Posterior vena cava (tissue), 2 donors: Measurements from ENCODE around the gene DYNC2LI1. TPM values are rescaled to one million over a fixed set of nuclear protein-coding genes. Genes with fewer than 3 reads are reported as not detected.

ENCODE experiments used
- DNase-seq: peaks from one replicate; pipeline ENCODE4 v3.0.0-alpha.2; 2020; ENCODE audit warnings: low spot score
- intact Hi-C, 2 donors: fragments of 100-400 bp; cut with DNase I; formaldehyde crosslinking; loops; one replicate each; pipeline versions ENCODE4 v1.14.1 to v1.14.2; 2022 to 2023
- total RNA-seq, 2 donors: library from RNA; stranded (reverse); fragmentation: NEBNext Ultra II Directional; extraction: Animal tissue kit (Norgen Biotek cat#: 25700); gene quantifications; one replicate each; pipeline ENCODE4 v1.2.1, GENCODE V29; 2021
- donor health status: DM: yes; HTN: yes; CAD: no.
- donor health status: DM: yes; HTN: yes; CAD: no.

The DYNC2LI1 gene
- total RNA-seq, 2 donors from 2014 or later, result 9.2 to 18.3 TPM

DNA sequence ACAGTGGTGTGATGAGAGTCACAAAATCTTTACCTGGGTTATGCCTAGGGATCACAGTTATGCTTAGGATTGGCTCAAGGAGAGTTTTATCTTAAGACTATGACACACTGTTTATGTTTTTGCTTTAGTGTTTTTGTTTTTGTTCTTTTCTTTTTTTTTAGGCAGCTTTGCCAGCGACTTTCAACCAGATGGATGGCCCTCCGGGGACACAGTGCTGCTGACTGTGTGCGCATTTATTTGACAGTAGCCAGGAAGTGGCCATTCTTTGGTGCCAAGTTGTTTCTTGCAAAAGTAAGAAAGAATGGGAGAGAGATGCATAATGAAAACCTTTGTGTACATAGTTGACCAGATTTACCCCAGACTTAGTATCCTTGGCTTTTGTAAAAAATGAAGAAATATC is 15.1 kb upstream of the DYNC2LI1 start:
- DNase-seq, result peak; percentile 77
- intact Hi-C loops, result loop anchor here in 1 of 2 donors (2.0 kb wide), 1 partner anchor 70 kb away; no protein-coding TSS in a partner anchor

GRCh38 chr2:43759195-43759594 is 14.6 kb upstream of the DYNC2LI1 start:
- no peak for DNase-seq
- intact Hi-C loops, result loop anchor here in 1 of 2 donors (2.0 kb wide), 1 partner anchor 70 kb away; no protein-coding TSS in a partner anchor

- intact Hi-C loops, result no loop called here
Observed at GRCh38 chr2:43762286-43762685, 11.6 kb upstream of the DYNC2LI1 start.

DNA sequence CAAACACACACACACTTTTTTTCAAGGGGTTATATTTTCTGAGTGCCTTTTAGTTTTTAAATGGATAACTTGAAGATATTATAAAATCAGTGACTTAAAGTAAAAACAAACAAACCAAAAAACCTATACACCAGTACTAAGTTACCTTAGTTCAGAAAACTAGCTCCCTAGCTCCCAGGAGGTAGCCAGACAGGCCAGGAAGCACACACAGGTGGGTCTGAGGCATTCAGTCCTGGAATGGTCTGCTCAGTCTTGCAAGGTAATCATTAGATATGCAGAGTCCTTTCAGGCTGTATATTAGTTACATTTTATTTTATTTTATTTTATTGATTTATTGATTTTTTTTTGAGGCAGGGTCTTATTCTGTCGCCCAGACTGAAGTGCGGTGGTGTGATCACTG is 10.7 kb upstream of the DYNC2LI1 start:
- intact Hi-C loops, result no loop called here
- no peak for DNase-seq

More at GRCh38 chr2:43762286-43762685, 11.6 kb upstream of the DYNC2LI1 start:
- no peak for DNase-seq

DNA sequence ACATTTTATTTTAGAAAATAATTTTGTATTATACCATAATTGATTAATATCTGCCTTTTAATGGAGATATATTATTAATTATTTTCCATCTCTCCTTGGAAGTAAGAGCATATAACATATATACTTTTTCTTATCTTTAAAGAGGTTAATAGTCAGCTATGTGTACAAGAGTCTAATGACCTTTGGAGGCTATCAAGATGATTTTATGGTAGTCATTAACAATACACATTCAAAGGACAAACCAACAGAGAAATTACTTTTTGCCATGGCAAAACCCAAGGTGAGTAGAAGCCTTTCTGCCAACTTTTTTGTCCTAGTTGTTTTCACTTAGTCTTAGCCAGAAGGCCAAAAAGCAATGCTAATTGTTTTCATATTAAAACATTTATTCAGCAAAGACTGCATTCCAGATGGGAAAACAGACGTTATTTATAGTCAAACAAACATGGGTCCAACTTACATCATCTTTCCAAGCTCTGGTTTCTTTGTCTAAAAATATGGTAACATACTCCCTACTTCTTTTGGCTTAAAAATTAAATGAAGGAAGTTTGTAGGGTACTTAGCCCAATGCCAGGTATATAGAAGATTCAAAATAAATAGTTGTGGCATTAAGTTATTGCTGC is 9.6 kb upstream of the DYNC2LI1 start:
- DNase-seq, result no peak
- intact Hi-C loops, result no loop called here

DNA sequence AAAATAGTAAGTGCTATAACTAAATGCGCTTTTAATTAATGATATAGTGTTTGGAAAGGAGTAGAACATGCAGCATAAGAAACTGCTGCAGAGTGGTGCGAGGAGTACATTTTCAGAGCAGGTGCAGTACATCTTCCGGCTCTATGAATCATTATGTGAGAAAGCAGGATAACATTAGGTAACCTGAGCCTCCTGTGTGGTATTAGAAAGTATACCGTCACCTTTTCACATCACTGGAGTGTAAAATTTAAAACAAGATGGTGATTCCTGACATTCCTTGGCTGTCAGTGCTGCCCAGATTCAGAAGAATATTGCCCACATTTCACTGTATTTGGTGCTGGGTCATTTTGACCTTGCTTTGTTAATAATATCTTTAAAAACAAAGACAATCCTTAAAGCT is 7.8 kb upstream of the DYNC2LI1 start:
- intact Hi-C loops, result no loop called here
- no peak for DNase-seq

- no peak for DNase-seq
- intact Hi-C loops, result no loop called here
Observed at GRCh38 chr2:43774617-43775016, 778 bp downstream of the DYNC2LI1 start.

DNA sequence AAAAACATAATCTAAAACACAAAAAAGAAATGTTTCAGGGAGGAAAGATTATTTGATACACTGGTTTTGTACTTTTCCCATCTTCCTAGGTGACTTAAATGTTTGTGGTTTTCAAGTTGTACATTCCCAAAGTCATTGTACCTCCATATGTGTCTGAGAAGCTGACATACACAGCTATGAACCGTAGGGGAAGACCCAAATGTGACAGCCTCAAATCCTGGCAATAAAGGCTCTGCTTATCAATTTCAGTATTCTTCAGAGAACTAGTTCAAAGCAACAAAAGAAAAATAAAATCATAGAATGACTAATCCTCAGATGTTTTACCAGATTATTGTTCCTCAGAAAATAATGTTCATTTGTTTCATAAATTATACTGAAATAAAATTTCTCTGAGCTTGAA is 2.5 kb downstream of the DYNC2LI1 start:
- intact Hi-C loops, result no loop called here
- no peak for DNase-seq

- intact Hi-C loops, result no loop called here
- no peak for DNase-seq
Observed at GRCh38 chr2:43777306-43777926, 3.6 kb downstream of the DYNC2LI1 start.

DNA sequence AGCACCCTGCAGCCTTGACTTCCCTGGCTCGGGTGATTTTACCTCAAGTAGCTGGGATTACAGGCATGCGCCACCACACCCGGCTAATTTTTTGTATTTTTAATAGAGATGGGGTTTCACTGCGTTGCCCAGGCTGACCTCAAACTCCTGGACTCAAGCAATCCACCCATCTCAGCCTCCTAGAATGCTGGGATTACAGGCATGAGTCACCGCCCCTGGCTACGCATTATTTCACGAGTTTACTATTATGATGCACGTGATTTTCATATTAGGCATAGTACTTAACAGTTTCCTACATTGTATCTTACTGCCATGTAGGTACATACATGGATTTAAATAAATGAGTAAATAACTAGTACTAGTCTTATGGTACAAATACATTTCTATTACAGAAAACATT is 4.4 kb downstream of the DYNC2LI1 start:
- intact Hi-C loops, result no loop called here
- DNase-seq, result no peak

- intact Hi-C loops, result no loop called here
- DNase-seq, result no peak
Observed at GRCh38 chr2:43787895-43788294, 14.1 kb downstream of the DYNC2LI1 start.

- DNase-seq, result no peak
- intact Hi-C loops, result no loop called here
Observed at GRCh38 chr2:43788646-43789045, 14.8 kb downstream of the DYNC2LI1 start.

DNA sequence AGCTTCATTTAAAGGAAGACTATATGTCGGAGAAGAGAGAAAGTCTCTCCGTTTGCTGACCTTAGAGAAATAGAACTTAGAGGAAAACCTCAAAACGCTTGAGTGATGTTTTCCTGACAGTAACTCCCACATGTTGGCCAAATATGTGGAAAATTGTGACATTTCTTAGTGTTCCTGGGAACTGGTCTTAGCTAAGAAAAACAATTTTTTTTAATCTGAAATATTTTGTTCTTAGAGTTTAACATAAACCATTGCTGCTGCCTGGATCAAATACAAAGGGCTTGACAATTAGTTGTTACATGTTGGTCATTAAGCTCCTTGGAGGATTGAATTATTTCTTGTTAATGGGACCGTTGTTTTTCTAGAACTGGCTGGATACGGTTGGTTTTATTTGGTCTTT is 16.3 kb downstream of the DYNC2LI1 start:
- intact Hi-C loops, result no loop called here
- no peak for DNase-seq

- intact Hi-C loops, result no loop called here
- DNase-seq, result no peak
Observed at GRCh38 chr2:43791035-43791765, 17.4 kb downstream of the DYNC2LI1 start.

- intact Hi-C loops, result no loop called here
- DNase-seq, result no peak
Observed at GRCh38 chr2:43792653-43793052, 18.8 kb downstream of the DYNC2LI1 start.

GRCh38 chr2:43794956-43795355 is 21.1 kb downstream of the DYNC2LI1 start:
- DNase-seq, result no peak
- intact Hi-C loops, result no loop called here

- DNase-seq, result no peak
- intact Hi-C loops, result no loop called here
Observed at GRCh38 chr2:43796206-43796605, 22.4 kb downstream of the DYNC2LI1 start.

GRCh38 chr2:43798300-43798699 is 24.5 kb downstream of the DYNC2LI1 start:
- intact Hi-C loops, result no loop called here
- no peak for DNase-seq

DNA sequence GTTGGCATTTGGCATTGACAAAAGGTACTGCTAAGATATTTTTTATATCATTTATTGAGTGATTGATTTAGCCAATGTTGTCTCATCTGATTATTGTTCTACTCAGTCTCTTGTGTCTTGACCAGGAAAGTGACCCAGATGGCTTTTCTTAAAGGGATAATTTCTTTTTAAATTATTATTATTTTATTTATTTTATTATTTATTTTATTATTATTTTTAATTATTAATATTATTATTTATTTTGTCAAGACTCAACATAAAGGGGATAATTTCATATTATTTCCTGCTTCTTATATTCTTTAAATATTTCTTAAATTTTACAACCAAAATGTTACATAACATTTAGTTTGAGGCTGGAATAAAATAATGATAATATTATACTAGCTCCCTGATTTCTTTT is 27.1 kb downstream of the DYNC2LI1 start:
- no peak for DNase-seq
- intact Hi-C loops, result no loop called here

GRCh38 chr2:43802135-43802534 is 28.3 kb downstream of the DYNC2LI1 start:
- DNase-seq, result no peak
- intact Hi-C loops, result no loop called here

DNA sequence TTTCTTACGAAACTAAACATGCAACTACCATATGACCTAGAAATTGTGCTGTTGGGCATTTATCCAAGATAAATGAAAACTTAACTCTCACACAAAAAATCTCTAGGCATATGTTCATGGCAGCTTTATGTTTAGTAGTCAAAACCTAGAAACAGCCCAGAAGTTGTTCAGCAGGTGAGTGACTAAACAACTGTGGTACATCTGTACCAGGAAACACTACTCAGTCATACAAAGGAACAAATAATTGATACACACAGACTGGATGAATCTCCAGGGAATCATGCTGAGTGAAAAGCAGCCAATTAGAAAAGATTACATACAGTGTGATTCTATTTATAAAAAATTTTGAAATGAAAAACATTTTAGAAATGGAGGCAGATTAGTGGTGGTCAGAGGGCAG is 29.3 kb downstream of the DYNC2LI1 start:
- intact Hi-C loops, result no loop called here
- DNase-seq, result no peak
